ENCODE data around the gene GRIK4.

The GRIK4 gene

DNA sequence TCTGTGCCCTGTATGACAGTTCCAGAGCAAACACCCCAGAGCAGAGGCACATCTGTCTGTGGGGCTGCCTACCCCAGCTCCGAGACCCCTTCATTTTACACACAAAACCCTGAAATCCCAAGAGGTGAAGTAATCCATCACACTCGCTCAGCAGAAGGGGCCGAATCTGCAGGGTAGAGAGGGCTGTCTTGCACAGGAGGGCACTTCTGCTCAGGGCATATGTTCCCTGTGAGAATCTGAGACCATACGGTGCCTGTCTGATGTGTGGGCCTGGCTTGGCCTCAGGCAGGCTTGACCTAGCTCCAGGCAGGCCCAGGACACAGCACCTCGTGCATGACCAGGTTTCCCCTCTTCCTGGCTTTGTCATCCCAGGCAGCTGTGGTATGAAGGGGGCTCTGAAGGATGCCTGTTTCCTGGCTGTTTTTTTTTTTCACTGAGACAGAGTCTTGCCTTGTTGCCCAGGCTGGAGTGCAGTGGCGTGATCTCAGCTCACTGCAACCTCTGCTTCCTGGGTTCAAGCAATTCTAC lies 37.2 kb downstream of the GRIK4 start:
- no peak for DNase-seq

DNA sequence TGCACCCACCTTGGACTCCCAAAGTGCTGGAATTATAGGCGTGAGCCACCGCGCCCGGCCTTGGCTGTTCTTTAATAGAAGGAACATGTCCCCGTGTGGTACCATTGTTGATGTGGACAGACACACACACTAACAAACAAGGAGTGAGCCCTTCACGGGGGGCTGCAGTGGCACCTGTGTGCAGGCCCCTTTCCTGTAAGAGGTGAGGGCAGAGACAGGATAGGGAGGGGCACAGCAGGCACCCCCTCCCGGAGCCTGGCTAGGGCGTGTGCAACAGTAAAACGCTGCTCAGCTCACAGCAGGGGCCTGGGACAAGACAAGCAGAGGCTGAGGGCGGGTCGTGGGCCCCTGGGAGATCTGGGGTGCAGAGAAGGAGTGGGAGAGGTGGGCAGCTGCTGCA lies 37.8 kb downstream of the GRIK4 start:
- DNase-seq: no peak

DNA sequence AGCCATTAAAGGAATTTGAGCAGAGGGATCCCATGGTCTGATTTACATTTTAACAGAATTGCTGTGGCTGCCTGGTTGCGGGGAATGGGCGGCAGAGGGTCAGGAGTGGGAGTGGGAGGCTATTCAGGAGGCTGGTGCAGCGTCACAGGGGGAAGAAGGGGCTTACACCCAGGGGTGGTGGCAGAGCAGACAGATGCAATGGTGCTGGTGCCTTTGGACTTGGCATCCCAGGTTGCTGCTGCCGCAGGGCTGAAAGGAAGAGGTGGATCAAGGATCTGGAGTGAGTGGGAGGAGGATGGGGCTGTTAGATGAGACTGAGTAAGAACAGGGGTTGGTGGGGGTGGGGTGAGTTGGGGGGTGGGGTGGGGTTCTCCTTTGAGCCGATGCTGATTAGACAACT lies 38.5 kb downstream of the GRIK4 start:
- DNase-seq: no peak

DNA sequence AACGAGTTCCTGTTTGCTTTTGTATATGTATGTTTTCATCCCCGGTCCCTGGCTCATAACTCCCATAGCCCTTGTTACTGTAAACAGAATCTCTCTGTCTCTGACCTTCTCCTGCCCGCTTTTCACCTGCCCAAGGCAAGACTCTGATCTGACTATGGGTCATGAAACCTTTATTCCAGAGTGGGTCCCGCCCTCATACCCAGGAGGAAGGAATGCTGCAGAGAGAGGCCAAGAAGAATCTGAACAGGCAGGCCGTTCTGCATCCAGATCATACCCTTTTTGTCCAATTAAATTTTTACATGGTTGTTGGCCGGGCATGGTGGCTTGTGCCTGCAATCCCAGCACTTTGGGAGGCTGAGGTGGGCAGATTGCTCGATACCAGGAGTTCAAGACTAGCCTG lies 39.6 kb downstream of the GRIK4 start:
- no peak for DNase-seq

DNA sequence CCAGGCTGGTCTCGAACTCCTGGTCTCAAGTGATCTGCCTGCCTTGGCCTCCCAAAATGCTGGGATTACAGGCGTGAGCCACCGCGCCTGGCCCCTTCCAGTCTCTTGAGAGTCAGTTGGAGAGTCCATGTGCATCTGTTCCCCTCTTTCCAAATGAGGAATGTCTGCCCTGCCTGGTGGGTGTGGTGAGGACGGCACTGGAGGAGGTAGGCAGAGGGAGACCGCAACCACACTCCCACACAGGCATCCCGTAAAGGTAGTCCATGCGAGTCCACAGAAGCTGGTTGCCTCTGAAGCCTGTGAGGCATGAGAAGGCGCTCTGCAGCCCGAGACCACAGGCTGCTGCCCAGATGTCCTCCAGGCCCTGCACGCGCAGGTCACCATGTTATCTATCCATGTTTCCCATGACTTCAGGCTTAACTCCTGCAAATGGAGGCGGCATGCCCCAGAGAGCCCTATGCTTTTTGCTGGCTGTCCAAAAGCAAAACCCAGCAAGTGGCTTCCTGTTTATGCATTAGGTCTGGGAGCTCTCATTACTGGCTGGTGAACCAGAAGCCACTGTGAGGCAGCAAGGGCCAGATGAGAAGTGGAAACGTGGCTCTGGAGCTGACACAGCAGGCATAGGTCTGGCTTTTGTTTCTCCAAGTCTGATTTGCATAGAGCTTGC lies 43.4 kb downstream of the GRIK4 start:
- DNase-seq: no peak

DNA sequence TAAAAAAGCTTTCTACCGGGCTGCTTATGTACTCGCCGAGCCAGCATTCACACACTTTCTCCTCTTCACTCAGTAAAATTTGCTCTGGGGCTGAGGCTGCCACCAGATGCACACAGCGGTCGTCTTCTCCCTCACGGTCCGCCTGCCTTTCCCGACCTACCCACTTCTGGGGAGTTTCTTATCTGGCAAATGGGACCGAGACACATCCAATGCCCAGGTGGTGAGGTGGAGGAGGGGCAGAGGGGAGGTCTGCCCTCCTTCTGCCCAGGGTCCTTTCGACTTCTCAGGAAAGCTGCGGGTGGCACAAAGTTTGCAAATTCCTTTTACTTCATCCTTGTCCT lies 43.9 kb downstream of the GRIK4 start:
- no peak for DNase-seq

DNA sequence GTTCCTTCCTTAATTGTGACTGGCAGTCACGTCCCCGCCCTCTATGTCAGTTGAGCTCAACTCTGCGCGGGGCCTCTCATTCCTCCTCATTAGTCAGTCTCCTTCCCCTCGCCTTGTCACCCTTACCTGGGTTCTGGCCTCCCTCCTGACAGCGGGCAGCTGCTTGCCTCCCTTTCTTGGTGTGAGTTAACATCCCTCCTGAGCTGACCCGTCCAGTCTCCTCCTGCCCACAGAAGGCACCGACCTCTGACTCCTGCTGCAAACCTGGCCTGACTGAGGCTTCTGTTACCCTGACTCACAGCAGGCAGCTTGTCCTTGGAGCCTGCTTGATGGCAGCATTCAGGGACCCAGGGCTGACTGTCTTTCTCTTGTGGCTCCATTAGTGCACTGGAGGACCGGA lies 45.2 kb downstream of the GRIK4 start:
- no peak for DNase-seq

DNA sequence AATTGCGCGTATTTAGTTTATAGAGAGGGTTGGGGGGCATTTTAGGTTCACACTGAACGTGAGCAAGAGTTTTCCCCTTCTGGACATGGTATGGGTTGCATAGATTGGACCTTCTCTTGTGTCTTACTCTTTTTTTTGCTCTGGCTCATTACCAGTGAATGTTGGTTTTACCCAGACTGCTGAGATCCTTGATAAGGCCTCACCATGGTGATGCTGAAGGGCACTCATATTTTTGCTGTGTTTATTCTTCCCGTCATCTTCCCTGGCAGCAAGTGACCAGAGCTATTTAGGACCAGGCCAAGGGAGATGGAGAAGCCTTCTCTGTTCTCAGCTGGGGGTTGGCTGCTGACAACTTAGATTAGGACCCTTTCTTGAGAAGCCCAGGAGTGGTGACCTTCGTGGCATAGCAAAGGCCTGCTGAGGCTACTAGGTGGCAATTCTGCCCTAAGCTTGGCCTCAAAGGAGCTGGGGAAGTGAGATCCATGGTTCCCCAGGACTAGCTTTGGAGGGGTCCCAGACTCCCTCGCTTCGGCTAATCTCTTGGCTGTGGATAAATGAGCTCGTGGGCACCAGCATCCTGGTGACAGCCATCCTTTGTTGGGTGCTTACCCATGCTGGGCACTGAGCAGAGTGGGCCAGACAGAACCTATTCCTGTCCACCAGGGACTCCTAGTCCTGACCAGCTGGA lies 47.3 kb downstream of the GRIK4 start:
- no peak for DNase-seq

DNA sequence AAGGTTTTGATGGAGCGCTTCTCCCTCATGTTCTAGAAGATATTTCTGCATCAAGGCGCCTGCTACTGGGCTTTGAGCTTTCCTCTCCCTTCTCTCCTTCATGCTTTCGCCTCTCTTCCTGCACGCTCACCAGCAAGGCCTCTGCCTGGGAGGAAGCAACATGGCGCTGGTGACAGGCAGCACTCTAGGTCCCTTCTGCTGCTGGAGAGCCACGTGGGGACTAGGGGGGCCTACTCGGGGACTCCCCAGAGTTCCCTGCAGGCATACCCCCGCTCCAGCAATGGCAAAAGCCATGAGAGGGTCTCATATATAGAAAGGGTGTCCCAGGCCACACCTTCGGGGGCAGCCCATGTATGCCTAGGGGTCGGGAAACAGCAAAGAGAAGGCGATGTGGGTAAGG lies 49.7 kb downstream of the GRIK4 start:
- DNase-seq: no peak

DNA sequence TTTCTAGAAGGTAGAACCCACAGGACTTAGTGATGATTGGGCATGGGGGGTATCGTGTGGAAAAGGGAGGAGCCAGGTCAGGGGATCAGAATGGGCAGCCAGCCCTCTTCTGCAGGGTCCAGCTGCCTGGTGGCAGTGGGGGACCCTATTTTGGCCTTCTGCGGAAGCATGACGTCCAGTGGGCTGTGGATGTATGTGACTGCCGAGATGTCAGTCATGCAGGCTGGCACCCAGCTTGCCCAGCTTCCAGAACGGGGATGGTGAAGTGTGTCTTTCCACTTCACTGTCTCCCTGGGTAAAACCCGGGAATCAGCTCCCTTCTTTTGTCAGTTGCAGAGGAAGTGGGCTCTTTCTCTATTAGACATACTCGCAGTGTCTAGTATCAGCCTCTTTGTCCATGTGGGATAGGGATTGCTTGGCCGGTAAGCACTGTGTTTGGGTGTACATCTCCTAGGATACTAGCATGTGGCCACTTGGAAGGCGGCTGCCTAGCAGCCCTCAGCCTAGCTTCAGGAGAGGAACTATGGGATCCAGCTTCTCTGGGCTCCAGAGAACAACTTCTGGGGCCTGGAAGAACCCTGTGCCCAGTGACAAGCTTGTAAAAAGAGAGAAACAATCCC lies 51.4 kb downstream of the GRIK4 start:
- no peak for DNase-seq

DNA sequence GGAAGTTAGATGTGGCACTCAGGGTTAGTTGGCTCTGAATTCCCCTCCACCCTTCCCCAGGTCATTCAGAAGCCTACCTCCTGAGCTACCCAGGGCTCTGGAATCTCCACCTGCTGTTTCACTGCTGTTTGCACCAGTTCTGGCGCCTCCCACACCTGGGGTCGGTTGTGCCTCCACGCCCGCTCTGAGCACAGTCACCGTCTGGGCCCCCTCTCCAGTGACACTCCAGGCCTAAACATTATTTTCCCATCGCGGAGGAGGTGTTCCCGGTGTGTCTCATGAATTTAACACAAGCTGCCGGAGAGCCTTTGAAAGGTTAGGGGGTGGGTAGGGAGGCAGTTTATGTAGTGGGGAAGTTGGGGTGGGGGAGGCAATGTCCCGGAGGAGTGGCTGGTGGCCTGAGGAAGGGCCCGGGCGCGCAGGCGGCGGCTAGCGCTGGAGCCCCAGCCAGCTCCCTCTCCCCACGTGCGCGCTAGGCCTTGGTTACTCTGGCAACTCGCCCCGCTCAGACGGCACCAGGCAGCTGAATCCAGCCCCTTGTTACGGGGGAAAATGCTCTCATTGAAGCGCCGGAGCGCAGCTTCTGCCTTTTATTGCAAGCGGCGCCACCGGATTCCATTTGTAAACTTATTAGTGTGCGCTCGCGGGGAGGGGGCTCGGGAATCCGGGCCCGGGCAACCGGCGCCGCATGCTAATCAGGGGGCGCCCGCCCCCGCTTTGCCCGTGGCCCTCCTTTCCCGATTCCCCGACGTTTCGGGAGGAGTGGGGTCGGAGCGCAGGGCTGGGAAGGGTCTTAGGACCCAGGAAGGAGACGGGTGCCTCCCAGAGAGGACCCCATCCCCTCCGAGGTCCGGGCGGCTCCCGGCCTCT lies 52.4 kb downstream of the GRIK4 start:
- DNase-seq: no peak

DNA sequence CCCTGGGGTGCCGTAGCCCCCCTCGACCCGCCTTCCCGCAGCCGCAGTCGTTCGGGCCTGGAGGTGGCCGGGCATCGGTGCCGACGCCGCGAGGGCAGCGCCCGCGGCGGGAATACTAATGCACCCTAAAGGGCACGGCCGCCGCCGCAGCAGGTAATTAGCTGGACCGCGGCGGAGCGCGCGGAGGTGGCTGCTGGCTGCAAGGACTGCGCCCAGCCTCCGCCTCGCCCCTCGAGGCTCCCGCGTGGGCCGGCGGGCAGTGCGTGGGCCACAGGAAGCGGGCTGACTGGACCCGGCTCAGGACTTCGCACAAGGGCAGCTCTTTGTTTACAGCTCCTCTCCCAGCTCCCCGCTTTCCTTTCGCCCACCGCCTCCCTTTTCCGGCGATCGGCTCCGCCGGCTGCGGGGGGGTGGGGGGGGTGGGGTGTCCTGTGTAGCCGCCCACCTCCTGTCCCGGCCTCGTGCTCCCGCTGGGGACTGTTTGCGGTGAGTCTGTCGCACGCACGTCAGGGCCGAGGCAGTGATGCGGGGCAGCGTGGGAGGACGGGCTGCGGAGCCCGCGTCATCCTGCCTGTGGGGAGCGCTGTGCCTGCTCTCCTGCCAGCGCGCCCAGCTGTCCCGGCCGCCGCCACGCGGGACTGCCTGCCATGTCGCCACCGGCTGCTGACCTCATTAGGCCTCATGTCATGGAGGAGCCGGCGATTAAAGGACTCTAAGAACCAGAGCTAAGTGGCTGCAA lies 53.2 kb downstream of the GRIK4 start:
- DNase-seq: no peak

DNA sequence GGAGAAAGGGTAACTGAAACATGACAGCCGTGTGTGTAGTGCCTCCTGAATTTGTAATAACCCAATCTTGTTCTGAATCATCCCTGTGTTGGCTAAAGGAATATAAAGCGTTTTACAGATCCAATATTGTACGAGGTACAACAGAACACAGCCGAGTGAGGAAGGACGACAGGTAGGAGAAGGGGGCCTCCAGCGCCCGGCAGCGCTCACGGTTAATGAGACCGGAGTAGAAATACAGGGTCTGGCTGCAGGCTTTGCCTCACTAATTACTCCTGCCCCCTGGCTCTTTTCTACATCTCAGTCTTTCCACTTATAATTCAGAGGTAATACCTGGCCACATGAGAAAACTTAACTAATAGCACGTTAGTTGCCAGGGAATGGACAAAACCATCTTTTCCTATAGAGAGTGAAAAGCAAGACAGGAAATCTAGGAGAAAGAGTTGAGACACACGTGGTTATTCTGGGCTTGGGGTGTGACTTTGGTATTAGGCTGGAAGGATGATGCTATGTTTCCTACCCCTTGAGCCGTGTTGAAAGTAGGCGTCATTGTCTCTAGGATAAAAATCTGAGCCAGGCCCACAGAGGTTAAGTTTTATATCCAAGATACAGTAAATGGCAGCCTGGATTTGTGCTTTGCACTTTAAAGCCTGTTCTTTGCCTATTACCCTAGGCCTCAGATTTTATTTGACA lies 54.1 kb downstream of the GRIK4 start:
- no peak for DNase-seq

DNA sequence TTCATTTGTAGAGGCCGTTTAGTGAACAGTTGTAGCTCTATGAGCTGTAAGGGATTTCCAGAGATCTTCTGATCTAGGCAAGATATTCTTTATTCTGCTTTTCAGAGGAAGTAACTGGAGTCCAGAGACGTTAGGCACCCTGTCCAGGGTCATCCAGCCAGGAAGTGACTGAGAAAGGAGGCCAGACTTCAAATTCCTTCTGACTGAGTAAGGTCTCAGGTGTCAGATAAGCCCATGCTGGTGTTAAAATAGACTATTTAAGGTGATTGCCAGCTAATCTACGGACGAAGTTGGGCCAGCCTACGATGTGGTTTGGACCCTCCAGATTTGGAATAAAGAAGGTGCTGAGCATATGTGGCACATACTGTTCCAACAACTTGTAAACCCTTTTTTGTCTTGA lies 54.6 kb downstream of the GRIK4 start:
- no peak for DNase-seq

DNA sequence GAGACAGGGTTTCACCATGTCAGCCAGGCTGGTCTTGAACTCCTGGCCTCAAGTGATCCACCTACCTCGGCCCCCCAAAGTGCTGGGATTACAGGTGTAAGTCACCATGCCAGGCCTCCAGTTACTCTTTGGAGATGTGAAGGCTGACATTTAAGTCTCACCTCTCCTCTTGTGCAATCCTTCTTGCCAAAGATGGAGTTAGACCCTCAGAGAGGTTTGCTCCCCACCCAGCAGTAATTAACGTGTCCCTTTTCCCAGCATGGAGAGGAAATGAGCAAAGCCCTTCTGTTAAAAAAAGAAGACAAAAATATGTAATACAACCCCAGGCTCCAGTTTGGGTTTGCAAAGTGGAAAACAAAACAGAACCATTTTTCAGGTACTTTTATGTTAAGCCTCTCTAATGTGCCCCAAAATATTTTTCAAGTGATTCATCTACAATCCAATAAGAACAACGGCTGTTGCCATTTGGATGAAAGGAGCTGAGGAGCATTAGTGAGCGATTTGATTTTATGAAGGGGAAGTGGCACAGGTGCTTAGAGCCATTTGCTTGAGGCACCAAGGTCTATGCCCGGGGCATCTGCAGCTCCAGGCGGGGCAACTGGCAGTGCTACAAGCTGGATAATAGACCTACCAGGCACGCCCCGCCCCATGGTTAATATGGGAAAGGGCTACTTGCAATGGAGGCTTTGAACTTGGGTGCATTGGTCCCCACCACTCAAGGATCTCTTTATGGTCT lies 57.2 kb downstream of the GRIK4 start:
- DNase-seq: no peak

DNA sequence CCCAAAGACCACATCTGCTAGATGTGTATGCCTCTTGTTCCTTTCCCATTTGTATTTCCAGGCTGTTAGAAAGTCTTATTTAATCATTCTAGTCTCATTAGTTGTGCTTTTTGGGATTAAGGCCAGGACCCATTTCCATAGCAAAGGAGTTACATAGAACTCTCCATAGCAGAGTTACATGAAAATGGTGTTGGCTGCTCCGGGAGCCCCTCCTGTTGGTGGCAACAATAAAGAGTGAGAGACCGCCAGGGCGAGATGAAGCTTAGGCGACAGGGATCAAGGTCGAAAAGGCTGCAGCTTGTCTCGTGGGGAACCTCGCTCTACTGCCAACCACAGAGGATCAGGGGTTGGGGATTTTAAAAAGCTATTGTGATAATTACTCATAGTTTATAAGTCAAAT lies 58.3 kb downstream of the GRIK4 start:
- no peak for DNase-seq

DNA sequence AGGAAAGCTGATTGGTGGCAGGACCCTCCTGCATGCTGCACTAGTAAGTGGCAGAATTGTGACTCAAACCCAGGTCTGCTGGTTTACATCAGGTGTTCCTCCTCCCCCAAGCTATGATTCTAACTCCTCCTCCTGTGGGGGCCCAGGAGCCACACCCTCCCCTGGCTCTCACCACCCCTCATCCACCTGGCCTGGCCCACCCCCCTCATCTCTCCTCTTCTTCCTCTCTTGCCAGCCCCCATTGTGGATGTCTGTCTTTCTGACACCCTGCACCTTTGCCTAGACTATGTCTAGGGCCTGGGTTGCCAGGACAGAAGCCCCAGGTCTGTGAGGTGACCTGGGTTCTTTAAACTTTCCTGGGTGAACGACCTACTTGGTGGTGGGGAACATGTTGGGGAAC lies 59.9 kb downstream of the GRIK4 start:
- DNase-seq: no peak

DNA sequence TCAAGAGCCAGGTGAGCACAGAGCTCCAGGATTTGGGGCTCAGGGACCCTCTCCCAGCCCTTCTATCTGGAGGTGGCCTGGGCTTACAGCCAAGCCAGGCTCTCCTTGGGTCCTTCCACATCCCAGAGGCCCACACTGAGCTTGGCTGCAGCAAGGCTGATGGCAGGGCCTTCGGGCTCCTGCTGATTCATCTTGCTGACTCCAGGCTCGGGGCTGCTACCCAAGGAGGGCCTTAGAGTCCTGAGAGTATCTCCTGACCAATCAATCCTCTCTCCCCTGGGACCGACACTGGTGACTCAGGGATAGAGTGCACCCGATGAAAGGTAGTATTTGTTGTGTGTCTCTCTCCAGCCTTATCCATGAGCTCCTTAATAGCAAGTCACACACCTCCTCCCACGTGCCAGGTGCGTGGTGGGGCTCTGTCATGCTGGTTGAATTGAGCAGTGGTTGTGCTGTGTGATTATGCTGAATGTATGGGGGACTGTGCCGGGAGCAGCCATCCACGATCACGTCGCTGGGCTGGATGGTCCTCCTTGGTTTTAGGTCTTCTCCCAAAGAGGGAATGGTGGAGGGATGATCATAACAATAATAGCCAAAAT lies 62.3 kb downstream of the GRIK4 start:
- no peak for DNase-seq

DNA sequence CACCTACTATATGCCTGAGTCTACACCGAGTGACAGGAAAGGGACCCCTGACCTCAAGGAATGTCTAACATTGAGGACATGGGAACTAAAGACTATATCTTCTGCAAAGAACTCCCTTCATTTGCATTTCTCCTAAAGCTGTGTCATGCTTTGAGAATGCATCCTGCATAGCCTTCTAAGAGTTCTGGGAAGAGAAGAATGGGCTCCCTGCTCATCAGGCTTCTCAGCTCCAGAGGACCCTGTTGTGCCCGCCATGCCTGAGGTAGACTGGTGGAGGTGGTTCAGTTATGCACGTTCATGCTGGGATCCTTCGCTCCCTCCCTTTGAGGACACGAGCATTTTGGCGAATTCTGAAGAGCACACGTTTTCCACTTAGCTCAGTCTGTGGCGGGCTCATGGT lies 63.3 kb downstream of the GRIK4 start:
- DNase-seq: no peak

DNA sequence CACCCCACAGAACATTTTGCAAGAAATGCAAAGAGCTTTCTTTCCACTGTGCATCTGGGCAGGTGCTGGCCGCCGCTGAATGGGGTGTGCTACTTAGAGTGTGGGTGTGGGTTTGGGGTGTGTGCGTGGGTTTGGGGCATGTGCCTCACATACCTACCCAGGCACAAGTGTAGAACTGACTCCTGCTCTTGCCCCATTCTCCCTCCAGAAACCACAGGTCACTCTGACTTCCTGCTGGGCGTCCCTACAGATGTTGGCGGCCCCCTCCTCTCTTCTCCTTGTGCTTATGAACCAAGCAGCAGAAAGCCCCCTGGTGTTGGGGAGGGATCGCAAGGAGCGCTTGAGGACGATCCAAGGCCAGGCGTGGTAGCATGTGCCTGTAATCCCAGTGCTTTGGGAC lies 63.9 kb downstream of the GRIK4 start:
- no peak for DNase-seq

DNA sequence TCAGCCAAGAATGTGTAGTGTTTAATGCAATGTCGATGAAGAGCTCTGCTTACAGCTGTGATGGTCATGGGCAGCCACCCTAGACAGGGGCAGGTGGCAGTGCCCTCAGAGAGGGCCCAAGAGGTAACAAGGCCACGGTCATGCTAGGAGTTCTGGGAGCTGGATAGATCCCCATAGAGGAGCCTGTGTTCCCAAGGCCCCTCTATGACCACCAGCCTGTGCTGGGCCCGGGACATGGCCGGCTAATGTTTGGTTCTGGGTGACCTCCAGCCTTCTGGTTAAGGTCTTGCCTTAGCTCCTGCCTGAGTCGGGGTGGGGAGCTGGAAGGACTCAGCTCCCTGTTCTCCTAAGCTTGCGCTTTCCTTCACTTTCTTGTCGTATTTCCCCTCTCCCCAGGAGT lies 65.1 kb downstream of the GRIK4 start:
- no peak for DNase-seq

Data from NCI-H1694 treated with DMSO at 0.1 percent for 48 hours (cell line).